DMS79 treated with DMSO at 0.1 percent for 48 hours (cell line): ENCODE results near the gene CTNNA2.

Experiments used
- DNase-seq: peaks from one replicate; lab custom pipeline; 2025; lab: John Stamatoyannopoulos, UW

Gene CTNNA2

GRCh38 chr2:80291656-80292055, 778.8 kb downstream of the CTNNA2 start:
- DNase-seq = no peak

GRCh38 chr2:80292474-80292873, 779.6 kb downstream of the CTNNA2 start:
- peak; percentile 24 for DNase-seq

GRCh38 chr2:80293039-80293438, 780.2 kb downstream of the CTNNA2 start:
- no peak for DNase-seq

GRCh38 chr2:80298954-80299353, 786.1 kb downstream of the CTNNA2 start:
- no peak for DNase-seq

GRCh38 chr2:80299661-80300060, 786.8 kb downstream of the CTNNA2 start:
- DNase-seq = no peak

- DNase-seq = no peak
Measured at GRCh38 chr2:80300346-80300745, 787.5 kb downstream of the CTNNA2 start.

GRCh38 chr2:80300954-80301353, 788.1 kb downstream of the CTNNA2 start:
- no peak for DNase-seq

- DNase-seq = no peak
Measured at GRCh38 chr2:80302001-80302313, 789.1 kb downstream of the CTNNA2 start.

GRCh38 chr2:80302314-80303005, 789.6 kb downstream of the CTNNA2 start:
- DNase-seq = no peak

- no peak for DNase-seq
Measured at GRCh38 chr2:80303006-80303908, 790.4 kb downstream of the CTNNA2 start.

GRCh38 chr2:80303909-80304837, 791.3 kb downstream of the CTNNA2 start, which contains the start of gene LRRTM1:
TSS of gene LRRTM1 (minus strand) at chr2:80304752. CDS start at chr2:80303819, 933 bp downstream.
- DNase-seq = peak; percentile 35

- no peak for DNase-seq
Measured at GRCh38 chr2:80311304-80311703, 798.5 kb downstream of the CTNNA2 start.

GRCh38 chr2:80312282-80312839, 799.5 kb downstream of the CTNNA2 start:
- no peak for DNase-seq

- DNase-seq = no peak
Measured at GRCh38 chr2:80322311-80322920, 809.6 kb downstream of the CTNNA2 start.

- no peak for DNase-seq
Measured at GRCh38 chr2:80322958-80323357, 810.1 kb downstream of the CTNNA2 start.

GRCh38 chr2:80323610-80324009, 810.8 kb downstream of the CTNNA2 start:
- DNase-seq = no peak

GRCh38 chr2:80324525-80324924, 811.7 kb downstream of the CTNNA2 start:
- DNase-seq = no peak

- no peak for DNase-seq
Measured at GRCh38 chr2:80326214-80326613, 813.4 kb downstream of the CTNNA2 start.

- no peak for DNase-seq
Measured at GRCh38 chr2:80326861-80327260, 814.0 kb downstream of the CTNNA2 start.

GRCh38 chr2:80328159-80328571, 815.3 kb downstream of the CTNNA2 start:
- no peak for DNase-seq

- DNase-seq = no peak
Measured at GRCh38 chr2:80329491-80329890, 816.6 kb downstream of the CTNNA2 start.
